DMS 273 (cell line): ENCODE results near the gene VWA3B.

Source experiments
- DNase-seq: peaks from one replicate; lab custom pipeline; 2025; ENCODE audit not compliant: unreplicated experiment; lab: John Stamatoyannopoulos, UW

The VWA3B gene

GRCh38 chr2:98324181-98324580, 237.2 kb downstream of the VWA3B start:
- no peak for DNase-seq

GRCh38 chr2:98327776-98328175, 240.8 kb downstream of the VWA3B start:
- no peak for DNase-seq

DNA sequence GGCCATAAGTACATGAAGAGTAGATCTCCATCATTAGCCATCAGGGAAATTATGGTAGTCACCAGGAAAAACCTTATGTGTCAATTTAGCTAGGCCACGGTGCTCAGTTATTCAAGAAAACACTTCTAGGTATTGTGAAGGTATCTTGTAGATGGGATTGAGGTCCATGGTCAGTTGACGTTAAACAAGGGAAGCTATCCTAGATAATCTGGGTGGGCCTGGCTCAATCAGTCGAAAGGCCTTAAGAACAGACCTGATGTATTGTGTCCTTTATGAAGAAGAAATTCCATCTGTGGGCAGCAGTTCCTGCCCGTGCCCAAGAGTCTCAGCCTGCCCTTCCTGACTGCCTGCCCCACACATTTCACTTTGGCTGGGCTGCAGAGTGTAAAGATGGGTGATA, 242.6 kb downstream of the VWA3B start:
- no peak for DNase-seq

GRCh38 chr2:98332989-98333388, 246.0 kb downstream of the VWA3B start:
- DNase-seq = no peak

DNA sequence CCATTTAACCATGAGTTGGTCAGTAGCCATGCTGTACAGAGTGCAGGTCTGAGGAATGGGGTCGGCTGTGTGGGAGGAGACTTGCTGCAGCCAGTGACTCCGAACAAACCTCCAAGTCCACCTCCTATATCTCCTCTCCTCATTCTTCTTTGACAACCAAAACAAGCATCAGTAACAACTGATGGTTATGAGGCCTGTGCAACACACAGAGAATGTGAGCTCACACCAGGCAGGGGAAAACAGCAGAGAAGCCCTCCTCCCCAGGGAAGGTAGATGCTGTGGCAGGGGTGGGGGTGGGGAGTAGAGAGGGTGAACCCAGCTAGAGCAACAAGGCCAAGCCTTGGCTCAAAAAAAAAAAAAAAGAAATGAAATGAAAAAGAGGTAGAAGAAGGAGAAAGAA, 247.0 kb downstream of the VWA3B start:
- no peak for DNase-seq

DNA sequence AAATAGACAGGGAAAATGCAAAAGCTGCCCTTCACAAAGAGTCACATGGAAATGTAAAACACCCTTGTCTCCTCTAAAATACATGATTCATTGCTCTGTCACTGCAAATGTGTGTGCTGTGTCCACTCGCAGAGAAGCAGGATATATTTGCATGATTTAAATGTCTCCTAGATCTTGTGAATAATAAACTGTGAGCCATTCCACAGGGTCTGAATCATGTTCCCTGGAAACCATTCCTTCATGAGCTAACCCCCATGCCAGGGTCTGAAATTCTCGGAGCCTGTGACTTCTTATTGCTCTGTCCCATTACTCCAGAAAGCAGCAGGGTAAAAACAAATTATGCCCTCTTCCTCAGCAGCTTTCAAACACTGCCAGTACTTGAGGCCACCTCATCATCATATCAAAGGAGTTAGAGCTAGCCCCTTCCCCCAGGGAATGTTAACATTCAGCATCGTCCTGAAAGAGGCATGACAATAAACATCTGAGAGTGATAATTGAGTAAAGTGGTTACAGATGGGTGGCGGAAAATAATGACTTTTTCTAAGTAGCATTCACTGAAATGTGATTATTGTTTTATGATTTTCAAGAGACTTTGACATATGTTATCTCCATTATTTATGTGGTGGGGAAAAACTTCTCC, 247.6 kb downstream of the VWA3B start:
- no peak for DNase-seq

GRCh38 chr2:98335271-98335670, 248.3 kb downstream of the VWA3B start:
- DNase-seq = no peak

GRCh38 chr2:98341241-98341640, 254.3 kb downstream of the VWA3B start:
- no peak for DNase-seq

GRCh38 chr2:98343285-98343684, 256.3 kb downstream of the VWA3B start:
- DNase-seq = no peak

- peak; percentile 42 for DNase-seq
These were observed 259.6 kb downstream of the VWA3B start, which contains the start of gene CNGA3 for GRCh38 chr2:98346311-98347236. Gene CNGA3, plus strand, starts transcription at chr2:98346456. Its CDS starts 23,520 bp downstream, at chr2:98369976.

- DNase-seq = peak; percentile 37
These were observed 260.5 kb downstream of the VWA3B start for GRCh38 chr2:98347298-98348065.

GRCh38 chr2:98348066-98348561, 261.1 kb downstream of the VWA3B start:
- peak; percentile 75 for DNase-seq

GRCh38 chr2:98350411-98350810, 263.4 kb downstream of the VWA3B start:
- DNase-seq = no peak

DNA sequence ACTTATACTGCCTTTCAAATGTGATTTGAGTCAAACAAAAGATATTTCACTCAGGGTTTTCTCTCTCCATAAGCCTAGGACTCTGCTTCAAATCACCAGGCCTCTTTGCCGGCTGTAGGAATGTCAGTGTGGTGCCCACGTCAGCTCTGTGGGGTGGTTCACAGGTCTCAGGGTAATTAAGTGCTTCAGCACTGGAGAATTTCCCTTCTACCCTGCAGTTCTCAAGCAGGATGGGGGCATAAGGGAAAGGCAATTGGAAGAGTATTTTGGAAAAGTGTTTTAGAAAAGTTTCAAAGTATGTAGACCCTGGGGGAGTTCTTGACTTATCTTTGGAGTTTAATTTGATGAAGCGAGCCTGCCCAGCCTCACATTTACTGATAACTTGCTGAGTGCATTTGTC, 268.9 kb downstream of the VWA3B start:
- no peak for DNase-seq

DNA sequence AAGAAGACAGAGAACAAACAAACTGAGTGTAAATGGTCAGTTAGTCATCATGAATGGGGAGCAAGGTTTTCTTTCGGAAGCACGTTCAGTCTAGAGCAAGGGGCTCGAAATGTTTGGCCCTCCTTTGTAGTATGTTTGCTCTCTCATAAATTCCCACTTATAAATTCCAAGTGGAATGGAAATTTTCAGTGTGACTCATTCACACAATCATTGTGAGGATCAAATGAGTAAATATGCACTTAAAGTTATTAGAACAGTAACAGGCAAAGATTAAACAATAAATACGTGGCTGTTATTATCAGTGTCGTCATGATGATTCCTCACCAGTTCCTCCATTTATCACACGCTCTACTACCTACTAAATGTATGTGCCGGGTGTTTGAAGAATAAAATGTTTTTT, 269.8 kb downstream of the VWA3B start:
- DNase-seq = no peak

DNA sequence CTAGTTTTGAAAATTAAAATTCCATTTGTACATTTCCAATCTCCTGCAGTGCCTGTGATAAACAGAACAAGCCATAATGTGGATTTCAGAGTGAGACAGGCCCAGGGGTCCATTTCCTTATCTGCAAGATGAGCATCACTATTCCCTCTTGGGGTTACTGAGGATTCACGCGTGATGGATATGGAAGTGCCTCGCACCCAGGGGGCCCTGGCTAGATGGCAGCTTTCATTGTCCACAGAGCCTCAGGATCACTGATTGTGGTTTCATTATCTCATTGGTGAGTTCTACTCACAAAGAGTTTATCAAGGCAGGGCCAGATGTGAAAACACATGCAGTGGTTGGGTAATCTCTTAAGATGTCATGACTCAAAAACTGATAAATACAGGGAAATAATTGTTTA, 270.9 kb downstream of the VWA3B start:
- DNase-seq = no peak

- no peak for DNase-seq
These were observed 273.0 kb downstream of the VWA3B start for GRCh38 chr2:98359986-98360385.
